ENCODE results near the gene ZC3H11A.

GRCh38 chr1:203843435-203843834 is 48.0 kb downstream of the ZC3H11A start:
- no peak for TF ChIP-seq CTCF (IDR thresholded peaks at IDR 0.05; ENCODE audit: low read depth, low read length, poor library complexity, severe bottlenecking)
- TF ChIP-seq EZH2phosphoT487 (IDR thresholded peaks at IDR 0.05; ENCODE audit: borderline replicate concordance, low read length) = no peak

All from DOHH2 (cell line).